Measurements from ENCODE around the gene ZNF324. TPM values are rescaled to one million over a fixed set of nuclear protein-coding genes. Genes with fewer than 3 reads are reported as not detected.

The ZNF324 gene
- total RNA-seq, 1 donor = 20.6 TPM

DNA sequence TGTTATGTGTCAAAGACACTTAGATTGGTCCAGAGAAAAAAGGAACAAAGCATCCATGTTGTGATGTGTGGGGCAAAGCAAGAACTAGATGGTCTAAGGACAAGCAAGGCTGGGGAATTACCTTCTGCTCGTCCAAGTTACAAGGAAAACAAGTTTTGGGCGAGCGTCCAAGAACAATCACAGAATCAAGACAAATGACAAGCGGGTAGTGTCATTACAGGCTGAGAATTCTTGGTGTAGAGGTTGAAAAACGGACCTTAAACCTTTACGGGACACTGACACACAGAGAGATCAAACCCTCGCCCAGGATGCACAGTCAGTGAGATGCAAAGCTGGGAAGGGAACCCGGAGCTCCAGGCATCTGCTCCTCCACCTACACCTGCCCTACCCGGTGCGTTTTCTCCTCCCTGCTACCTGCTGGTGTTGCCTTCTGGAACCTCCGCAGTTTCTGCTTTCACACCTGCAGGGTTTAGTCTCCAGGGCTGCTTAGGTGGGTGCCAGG lies 16.0 kb upstream of the ZNF324 start:
- peak overlapping the region; percentile 97 for H2AFZ ChIP-seq (ENCODE audit: low read length)
- peak overlapping the region; percentile 92 for H3K4me3 ChIP-seq (ENCODE audit: insufficient read depth, low read length)
- TF ChIP-seq, protein P1, sequence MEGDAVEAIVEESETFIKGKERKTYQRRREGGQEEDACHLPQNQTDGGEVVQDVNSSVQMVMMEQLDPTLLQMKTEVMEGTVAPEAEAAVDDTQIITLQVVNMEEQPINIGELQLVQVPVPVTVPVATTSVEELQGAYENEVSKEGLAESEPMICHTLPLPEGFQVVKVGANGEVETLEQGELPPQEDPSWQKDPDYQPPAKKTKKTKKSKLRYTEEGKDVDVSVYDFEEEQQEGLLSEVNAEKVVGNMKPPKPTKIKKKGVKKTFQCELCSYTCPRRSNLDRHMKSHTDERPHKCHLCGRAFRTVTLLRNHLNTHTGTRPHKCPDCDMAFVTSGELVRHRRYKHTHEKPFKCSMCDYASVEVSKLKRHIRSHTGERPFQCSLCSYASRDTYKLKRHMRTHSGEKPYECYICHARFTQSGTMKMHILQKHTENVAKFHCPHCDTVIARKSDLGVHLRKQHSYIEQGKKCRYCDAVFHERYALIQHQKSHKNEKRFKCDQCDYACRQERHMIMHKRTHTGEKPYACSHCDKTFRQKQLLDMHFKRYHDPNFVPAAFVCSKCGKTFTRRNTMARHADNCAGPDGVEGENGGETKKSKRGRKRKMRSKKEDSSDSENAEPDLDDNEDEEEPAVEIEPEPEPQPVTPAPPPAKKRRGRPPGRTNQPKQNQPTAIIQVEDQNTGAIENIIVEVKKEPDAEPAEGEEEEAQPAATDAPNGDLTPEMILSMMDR (IDR thresholded peaks at IDR 0.05; ENCODE audit: extremely low read depth, low read depth, low read length) = no peak
- no peaks in the 10 kb centered on the region for H3K27me3 ChIP-seq (ENCODE audit: insufficient read depth, low read length)
- H4K20me1 ChIP-seq (ENCODE audit: insufficient read depth, low read length) = no peaks in the 10 kb centered on the region
- H3K27ac ChIP-seq (ENCODE audit: low read depth, low read length) = no peak overlapping the region
- peaks cover 2% of the 10 kb centered on the region for H3K79me2 ChIP-seq (ENCODE audit: insufficient read depth, low read length)
- H3K4me2 ChIP-seq (ENCODE audit: insufficient read depth, low read length) = peak overlapping the region; percentile 96
- peaks cover 6% of the 10 kb centered on the region for H3K4me1 ChIP-seq (ENCODE audit: insufficient read depth, low read length)
- H3K36me3 ChIP-seq (ENCODE audit: insufficient read depth, low read length) = peaks cover 11% of the 10 kb centered on the region
- no peak for DNase-seq (ENCODE audit: insufficient read length, low spot score, missing footprints)
- H3K9me3 ChIP-seq (ENCODE audit: low read depth, low read length) = no peaks in the 10 kb centered on the region

DNA sequence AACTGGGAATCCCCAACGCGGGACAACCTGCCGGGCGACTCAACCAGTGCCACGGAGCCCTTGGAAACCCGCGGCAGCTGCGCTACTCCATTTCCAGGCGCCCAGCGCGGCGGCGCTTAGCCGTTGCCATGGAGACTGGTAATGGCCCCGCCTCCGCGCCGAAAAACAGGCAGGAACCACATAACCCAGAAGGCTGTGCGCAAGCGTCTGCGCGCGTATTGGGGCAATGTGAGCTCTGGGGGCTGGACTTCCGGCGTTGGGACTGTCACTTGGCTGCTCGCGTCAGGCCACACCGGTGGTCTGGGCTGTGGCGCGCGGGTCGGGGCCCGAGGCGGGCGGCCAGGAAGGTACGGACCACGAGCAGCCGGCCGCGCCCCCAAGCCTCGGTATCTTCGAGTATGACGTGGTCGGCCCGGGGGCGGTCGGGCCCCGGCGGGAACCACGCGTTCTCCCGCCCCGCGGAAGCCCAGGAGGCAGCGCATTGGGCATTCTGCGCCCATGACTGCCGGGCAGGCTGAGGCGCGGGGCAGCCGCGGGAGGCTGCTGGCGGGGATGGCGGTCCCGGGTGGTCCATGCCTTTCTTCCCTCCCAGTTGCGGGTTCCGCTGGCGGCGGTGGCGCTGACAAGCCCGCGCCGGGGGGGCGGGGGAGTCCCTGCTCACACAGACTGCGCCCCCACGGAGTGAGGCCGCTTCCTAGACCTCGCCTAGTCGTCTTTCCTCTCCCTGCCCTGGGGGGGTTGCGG lies 15.3 kb upstream of the ZNF324 start, which contains the start of gene ZNF324B:
TSS of gene ZNF324B (plus strand) at position 265 of the 744 bp plus-strand sequence. CDS start 2,080 bp downstream, outside the sequence.
- Histone ChIP-seq H3K9me3 (ENCODE audit: low read depth, low read length) (no peaks in the 10 kb centered on the region), H3K27me3 (ENCODE audit: insufficient read depth, low read length) (no peaks in the 10 kb centered on the region), H3K4me1 (ENCODE audit: insufficient read depth, low read length) (peaks cover 6% of the 10 kb centered on the region), H2AFZ (ENCODE audit: low read length) (peak within 1 kb of the TSS; percentile 97), H4K20me1 (ENCODE audit: insufficient read depth, low read length) (no peaks in the 10 kb centered on the region), H3K4me3 (ENCODE audit: insufficient read depth, low read length) (peak within 1 kb of the TSS; percentile 92), H3K79me2 (ENCODE audit: insufficient read depth, low read length) (peaks cover 2% of the 10 kb centered on the region), H3K36me3 (ENCODE audit: insufficient read depth, low read length) (peaks cover 15% of the 10 kb centered on the region), H3K27ac (ENCODE audit: low read depth, low read length) (peak within 1 kb of the TSS; percentile 41), H3K4me2 (ENCODE audit: insufficient read depth, low read length) (peak within 1 kb of the TSS; percentile 96)
- TF ChIP-seq, protein P1 (IDR thresholded peaks at IDR 0.05; ENCODE audit: extremely low read depth, low read depth, low read length) = no peak
- DNase-seq (ENCODE audit: insufficient read length, low spot score, missing footprints) = peak; percentile 99

DNA sequence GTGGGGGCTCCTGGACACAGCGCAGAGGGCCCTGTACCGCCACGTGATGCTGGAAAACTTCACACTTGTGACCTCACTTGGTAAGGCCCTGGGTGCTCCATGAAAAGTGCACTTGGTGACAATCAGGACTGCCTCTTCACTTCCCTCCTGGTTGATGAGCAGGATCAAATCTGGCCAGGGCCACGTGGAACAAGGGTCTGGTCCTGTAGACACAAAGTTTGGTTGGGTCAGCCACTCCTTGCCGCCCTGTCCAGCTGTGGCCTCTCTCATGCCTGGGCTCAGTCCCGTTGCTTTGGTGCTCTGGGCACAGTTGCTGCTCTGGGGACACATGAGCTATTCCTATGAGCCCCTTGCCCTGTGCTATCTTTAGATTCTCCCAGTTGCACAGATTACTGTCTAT lies 13.1 kb upstream of the ZNF324 start:
- TF ChIP-seq, protein P1 (IDR thresholded peaks at IDR 0.05; ENCODE audit: extremely low read depth, low read depth, low read length) = no peak
- Histone ChIP-seq H3K4me1 (ENCODE audit: insufficient read depth, low read length) (peaks cover 6% of the 10 kb centered on the region), H3K4me3 (ENCODE audit: insufficient read depth, low read length) (no peak overlapping the region), H3K36me3 (ENCODE audit: insufficient read depth, low read length) (peaks cover 17% of the 10 kb centered on the region), H4K20me1 (ENCODE audit: insufficient read depth, low read length) (no peaks in the 10 kb centered on the region), H3K4me2 (ENCODE audit: insufficient read depth, low read length) (no peak overlapping the region), H3K79me2 (ENCODE audit: insufficient read depth, low read length) (peaks cover 2% of the 10 kb centered on the region), H3K9me3 (ENCODE audit: low read depth, low read length) (no peaks in the 10 kb centered on the region), H2AFZ (ENCODE audit: low read length) (no peak overlapping the region), H3K27me3 (ENCODE audit: insufficient read depth, low read length) (no peaks in the 10 kb centered on the region), H3K27ac (ENCODE audit: low read depth, low read length) (no peak overlapping the region)
- no peak for DNase-seq (ENCODE audit: insufficient read length, low spot score, missing footprints)

DNA sequence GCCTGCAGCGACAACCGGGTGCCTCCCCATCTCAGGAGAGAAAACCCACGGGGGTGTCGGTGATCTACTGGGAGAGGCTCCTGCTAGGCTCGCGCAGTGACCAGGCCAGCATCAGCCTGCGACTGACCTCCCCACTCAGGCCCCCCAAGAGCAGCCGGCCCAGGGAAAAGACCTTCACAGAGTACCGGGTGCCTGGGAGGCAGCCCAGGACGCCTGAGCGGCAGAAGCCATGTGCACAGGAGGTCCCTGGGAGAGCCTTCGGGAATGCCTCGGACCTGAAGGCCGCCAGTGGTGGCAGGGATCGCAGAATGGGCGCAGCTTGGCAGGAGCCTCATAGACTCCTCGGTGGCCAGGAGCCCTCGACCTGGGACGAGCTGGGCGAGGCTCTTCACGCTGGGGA lies 11.6 kb upstream of the ZNF324 start:
- TF ChIP-seq, protein P1 (IDR thresholded peaks at IDR 0.05; ENCODE audit: extremely low read depth, low read depth, low read length) = no peak
- peaks cover 17% of the 10 kb centered on the region for H3K36me3 ChIP-seq (ENCODE audit: insufficient read depth, low read length)
- no peak overlapping the region for H3K4me3 ChIP-seq (ENCODE audit: insufficient read depth, low read length)
- H2AFZ ChIP-seq (ENCODE audit: low read length) = no peak overlapping the region
- no peak overlapping the region for H3K4me2 ChIP-seq (ENCODE audit: insufficient read depth, low read length)
- no peaks in the 10 kb centered on the region for H3K9me3 ChIP-seq (ENCODE audit: low read depth, low read length)
- H3K79me2 ChIP-seq (ENCODE audit: insufficient read depth, low read length) = peaks cover 2% of the 10 kb centered on the region
- no peaks in the 10 kb centered on the region for H3K27me3 ChIP-seq (ENCODE audit: insufficient read depth, low read length)
- H3K27ac ChIP-seq (ENCODE audit: low read depth, low read length) = no peak overlapping the region
- no peaks in the 10 kb centered on the region for H4K20me1 ChIP-seq (ENCODE audit: insufficient read depth, low read length)
- peaks cover 6% of the 10 kb centered on the region for H3K4me1 ChIP-seq (ENCODE audit: insufficient read depth, low read length)
- no peak for DNase-seq (ENCODE audit: insufficient read length, low spot score, missing footprints)

Measured in osteoblast (primary cell).